NCI-H2029 (cell line): ENCODE results near the gene RASEF.
"Not testable (repeated sequence)": the region's sequence is repeated elsewhere in the genome, so short reads cannot be mapped to it uniquely, and the experiment has no call there.

ENCODE experiments used
- DNase-seq: peaks from one replicate; lab custom pipeline; 2025; lab: John Stamatoyannopoulos, UW

RASEF gene

GRCh38 chr9:83062651-83063527 lies at the start of gene RASEF:
TSS of gene RASEF (minus strand) at chr9:83063142. CDS start at chr9:83062867, 275 bp downstream.
- DNase-seq: peak; percentile 83

DNA sequence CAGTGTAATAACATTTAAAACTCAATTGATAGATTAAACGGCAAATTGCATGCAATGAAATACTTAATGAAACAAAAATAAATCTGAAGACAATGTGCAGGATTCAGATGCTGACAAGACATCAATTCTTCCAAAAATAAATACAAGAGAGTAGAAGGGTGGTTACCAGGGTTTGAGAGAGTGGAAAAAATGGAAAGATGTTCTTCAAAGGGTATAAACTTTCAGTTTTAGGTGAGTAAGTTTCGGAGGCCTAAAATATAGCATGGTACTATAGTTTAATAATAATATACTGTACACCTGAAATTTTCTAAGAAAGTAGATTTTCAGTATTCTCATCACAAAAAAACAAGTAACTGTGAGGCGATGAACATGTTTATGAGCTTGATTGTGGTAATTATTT lies 48.2 kb upstream of the RASEF start:
- DNase-seq: no peak

GRCh38 chr9:83109296-83109695 lies 46.4 kb upstream of the RASEF start:
- DNase-seq: no peak

DNA sequence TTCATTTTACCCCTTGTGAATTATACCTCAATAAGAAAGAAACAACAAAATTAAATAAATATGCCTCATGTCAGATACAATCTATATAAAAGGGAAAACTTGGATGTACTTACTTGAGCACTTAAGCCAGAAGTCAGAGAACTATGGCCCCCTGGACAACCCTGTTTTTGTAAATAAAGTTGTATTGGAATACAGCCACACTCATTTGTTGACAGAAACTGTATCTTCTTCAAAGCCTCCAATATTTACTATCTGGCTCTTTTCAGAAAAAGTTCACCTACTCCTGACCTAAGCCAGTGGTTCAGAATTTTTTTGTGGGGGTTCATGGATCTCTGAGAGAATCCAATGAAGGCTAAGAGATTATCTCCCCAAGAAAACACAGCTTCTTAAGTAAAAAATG lies 45.3 kb upstream of the RASEF start:
- DNase-seq: no peak

GRCh38 chr9:83106772-83107171 lies 43.8 kb upstream of the RASEF start:
- DNase-seq: no peak

DNA sequence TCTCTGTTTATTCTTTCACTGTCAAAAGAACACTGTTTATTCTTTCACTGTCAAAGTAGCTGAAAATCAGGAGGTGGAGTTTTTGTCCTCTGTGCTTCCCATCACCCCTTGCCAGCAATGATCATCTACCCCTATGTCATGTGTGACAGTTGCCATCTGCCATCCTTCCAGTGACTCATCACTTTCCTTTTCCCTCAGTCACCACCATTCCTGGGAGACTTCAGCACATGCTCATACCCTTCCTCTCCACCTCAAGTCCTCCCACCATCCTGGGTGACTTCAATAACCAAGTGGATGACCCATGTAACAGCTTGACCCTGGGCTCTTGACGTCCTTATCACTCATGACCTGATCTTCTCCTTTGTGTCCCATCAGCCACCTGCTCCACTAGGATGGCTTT lies 43.3 kb upstream of the RASEF start:
- no peak for DNase-seq

DNA sequence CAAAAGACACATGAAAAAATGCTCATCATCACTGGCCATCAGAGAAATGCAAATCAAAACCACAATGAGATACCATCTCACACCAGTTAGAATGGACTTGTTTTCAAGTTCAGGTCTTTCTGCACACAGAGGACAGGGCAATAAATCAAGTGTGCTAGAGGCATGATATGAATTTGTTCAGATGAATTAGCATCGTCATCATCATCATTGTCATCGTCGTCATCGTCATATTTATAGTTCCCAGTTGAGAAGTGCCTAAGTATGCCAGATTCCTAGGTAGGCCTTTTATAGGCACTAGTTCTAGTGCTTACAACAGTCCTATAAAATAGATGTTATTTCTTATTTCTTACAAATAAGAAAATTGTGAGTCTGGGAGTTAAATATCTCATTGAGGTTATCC lies 34.7 kb upstream of the RASEF start:
- no peak for DNase-seq

GRCh38 chr9:83093311-83093710 lies 30.4 kb upstream of the RASEF start:
- DNase-seq: not testable (repeated sequence)

GRCh38 chr9:83081846-83082245 lies 18.9 kb upstream of the RASEF start:
- DNase-seq: no peak

DNA sequence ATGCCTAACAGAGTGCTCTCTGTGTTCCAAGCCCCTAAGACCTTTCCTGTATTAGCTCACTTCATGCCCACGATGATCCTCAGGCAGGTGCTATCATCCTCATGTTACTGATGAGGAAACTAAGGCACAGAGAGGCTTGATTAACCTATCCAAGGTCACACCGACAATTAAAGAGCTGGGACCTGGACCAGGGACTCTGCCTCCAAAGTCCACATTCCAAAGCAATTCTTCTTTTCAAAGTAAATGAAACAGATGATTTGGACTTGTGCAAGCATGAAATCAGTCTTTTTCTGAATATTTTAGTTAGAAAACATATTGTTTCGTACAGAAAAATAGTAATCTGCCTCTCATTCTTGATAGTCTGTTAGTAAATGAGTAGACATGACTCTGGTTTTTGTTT lies 18.1 kb upstream of the RASEF start:
- no peak for DNase-seq

DNA sequence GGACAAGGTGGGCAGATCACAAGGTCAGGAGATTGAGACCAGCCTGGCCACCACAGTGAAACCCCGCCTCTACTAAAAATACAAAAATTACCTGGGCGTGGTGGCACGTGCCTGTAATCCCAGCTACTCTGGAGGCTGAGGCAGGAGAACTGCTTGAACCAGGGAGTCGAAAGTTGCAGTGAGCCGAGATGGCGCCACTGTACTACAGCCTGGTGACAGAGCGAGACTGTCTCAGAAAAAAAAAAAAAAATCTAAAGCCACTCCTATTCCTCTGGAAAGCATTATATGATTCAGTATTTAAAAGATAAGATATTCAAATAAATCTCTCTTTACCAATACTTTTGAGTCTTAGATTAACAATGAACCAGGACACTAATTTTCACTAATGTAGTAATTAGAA lies 13.0 kb upstream of the RASEF start:
- not testable (repeated sequence) for DNase-seq

GRCh38 chr9:83072498-83072897 lies 9.6 kb upstream of the RASEF start:
- DNase-seq: not testable (repeated sequence)

GRCh38 chr9:83071626-83072025 lies 8.7 kb upstream of the RASEF start:
- no peak for DNase-seq

GRCh38 chr9:83070261-83070660 lies 7.3 kb upstream of the RASEF start:
- no peak for DNase-seq

GRCh38 chr9:83069651-83070050 lies 6.7 kb upstream of the RASEF start:
- no peak for DNase-seq

DNA sequence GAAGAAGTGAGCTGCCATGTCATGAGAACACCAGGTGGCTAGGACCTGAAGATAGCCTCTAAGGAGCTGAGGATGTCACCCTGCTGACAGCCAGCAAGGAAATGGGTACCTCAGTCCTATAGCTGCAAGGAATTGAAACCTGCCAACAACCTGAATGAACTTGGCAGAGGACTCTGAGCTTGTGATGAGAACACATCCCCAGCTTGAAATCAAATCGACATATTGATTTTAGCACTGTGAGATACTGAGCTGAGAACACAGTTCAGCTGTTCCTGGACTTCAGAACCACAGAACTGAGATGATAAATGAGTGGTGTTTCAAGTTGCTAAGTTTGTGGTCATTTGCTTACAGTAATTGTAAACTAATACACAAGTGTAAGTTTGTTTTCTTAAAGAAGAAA lies 5.5 kb upstream of the RASEF start:
- no peak for DNase-seq

DNA sequence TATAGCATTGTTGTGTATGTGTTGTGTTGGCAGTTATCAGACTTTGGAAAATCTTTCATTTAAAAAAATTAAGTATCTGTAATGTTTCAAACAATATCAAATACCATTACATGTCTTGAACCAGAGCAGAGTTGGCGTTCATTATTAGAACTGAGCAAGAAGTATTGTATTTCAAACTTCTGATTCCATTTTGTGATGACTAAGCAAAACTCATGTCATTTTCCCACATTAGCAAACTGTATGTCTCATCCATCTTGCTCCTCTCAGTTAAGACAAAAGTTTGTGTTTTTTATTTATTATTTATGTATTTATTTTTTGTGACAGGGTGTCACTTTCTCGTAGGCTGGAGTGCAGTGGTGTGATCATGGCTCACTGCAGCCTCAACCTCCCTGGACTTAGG lies 4.6 kb upstream of the RASEF start:
- DNase-seq: no peak

GRCh38 chr9:83066771-83067170 lies 3.8 kb upstream of the RASEF start:
- no peak for DNase-seq

DNA sequence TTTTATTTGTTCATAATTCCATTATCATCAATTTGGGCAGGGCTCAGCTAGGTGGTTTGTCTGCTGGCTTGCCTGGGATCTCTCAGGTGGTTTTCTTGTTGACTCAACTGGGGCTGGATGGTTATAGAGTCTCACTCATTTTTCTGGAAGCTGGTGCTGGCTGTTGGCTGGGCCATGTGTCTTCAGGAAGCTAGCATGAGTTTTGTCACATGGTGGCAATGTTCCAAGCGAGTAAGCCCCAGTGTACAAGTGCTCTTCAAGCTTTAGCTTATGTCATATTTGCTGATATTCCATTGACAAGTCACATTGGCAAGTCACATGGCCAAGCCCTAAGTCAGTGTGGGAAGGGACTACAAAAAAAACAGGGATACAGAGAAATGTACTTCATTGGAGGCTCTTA lies 2.3 kb upstream of the RASEF start:
- peak; percentile 91 for DNase-seq

GRCh38 chr9:83061990-83062650 lies 822 bp downstream of the RASEF start:
- peak; percentile 90 for DNase-seq

DNA sequence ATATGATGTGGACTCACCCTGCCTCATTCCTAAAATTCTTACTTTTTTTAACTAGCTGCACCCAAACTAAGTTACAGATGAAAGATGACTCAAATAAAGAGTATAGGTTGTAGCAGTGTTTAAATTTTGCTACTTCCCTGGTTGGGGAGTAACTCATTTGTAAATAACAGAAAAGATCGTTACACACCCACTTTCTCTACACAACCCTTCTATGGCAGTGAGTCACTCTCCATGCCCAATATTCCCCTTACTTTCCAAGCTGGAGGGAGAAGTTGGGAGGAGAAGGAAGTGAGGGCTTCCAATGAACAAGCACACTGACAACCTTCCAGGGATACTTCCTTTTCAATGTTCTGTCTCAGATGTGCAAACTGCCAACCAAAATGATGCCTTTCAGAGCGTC lies 1.9 kb downstream of the RASEF start:
- peak; percentile 22 for DNase-seq

GRCh38 chr9:83060556-83060955 lies 2.4 kb downstream of the RASEF start:
- DNase-seq: peak; percentile 98

DNA sequence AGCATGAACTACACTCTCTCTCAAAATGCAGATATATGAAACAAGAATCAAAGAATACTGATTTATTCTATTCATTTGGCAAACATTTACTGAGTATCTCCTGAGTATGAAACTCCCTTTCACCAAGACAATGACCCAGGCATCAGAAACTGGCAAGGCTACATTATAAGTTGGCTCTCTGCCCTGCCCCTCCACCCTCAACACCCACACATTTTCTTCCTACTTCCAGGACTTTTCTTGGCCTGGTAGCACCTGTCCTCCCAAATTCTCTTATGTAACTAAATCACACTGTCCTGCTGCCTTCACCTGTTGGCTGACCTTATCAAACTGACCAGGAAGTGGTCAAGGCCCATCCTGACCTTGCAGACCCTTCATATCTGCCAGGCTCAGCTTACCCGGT lies 3.5 kb downstream of the RASEF start:
- peak; percentile 15 for DNase-seq

- no peak for DNase-seq
Observed at GRCh38 chr9:83056911-83057310, 6.0 kb downstream of the RASEF start.
